RWPE2 (cell line): ENCODE data around the gene VPS4A.
"Not testable (repeated sequence)": the region's sequence is repeated elsewhere in the genome, so short reads cannot be mapped to it uniquely, and the experiment has no call there.

Experiments
- ATAC-seq: fragments of 200-7000 bp; cut with Tn5 transposase; 3 replicates; pipeline ENCODE4 v1.9.1; 2021; ENCODE audit warnings: low read depth
- DNase-seq: peaks from one replicate; pipeline ENCODE4 v3.0.0-alpha.2; 2020; ENCODE audit warnings: low spot score
- H3K27ac ChIP-seq: fragments of 450-650 bp; 2 replicates; pipeline ENCODE4 v1.5.1; 2017; ENCODE audit warnings: mild to moderate bottlenecking; ENCODE audit not compliant: poor library complexity, severe bottlenecking
- H3K27me3 ChIP-seq: fragments of 250-450 bp; sonication (Bioruptor Pico); 2 replicates; pipeline ENCODE4 v1.5.1; 2021; ENCODE audit warnings: mild to moderate bottlenecking, moderate library complexity; ENCODE audit not compliant: insufficient read depth, poor library complexity, severe bottlenecking
- H3K36me3 ChIP-seq: fragments of 250-450 bp; sonication (Bioruptor Pico); 2 replicates; pipeline ENCODE4 v1.5.1; 2020; ENCODE audit warnings: low read depth, mild to moderate bottlenecking, moderate library complexity
- H3K4me1 ChIP-seq: fragments of 250-450 bp; sonication (Bioruptor Pico); 2 replicates; pipeline ENCODE4 v1.5.1; 2021; ENCODE audit warnings: mild to moderate bottlenecking, moderate library complexity; ENCODE audit not compliant: insufficient read depth, poor library complexity, severe bottlenecking
- H3K4me3 ChIP-seq: fragments of 250-450 bp; sonication (Bioruptor Pico); 2 replicates; pipeline ENCODE4 v1.5.1; 2021; ENCODE audit warnings: mild to moderate bottlenecking, moderate library complexity; ENCODE audit not compliant: severe bottlenecking
- H3K9me3 ChIP-seq: fragments of 250-450 bp; sonication (Bioruptor Pico); 2 replicates; pipeline ENCODE4 v1.5.1; 2021; ENCODE audit warnings: mild to moderate bottlenecking, moderate library complexity; ENCODE audit not compliant: severe bottlenecking
- TF ChIP-seq, protein P1 (sequence below): fragments of 450-650 bp; IDR thresholded peaks from one replicate; pipeline ENCODE4 v1.5.1; 2017; ENCODE audit warnings: mild to moderate bottlenecking, moderate library complexity; ENCODE audit not compliant: poor library complexity, severe bottlenecking

Gene VPS4A

GRCh38 chr16:69294051-69294450 lies 17.1 kb upstream of the VPS4A start:
- no peak overlapping the region for H3K4me3 ChIP-seq
- H3K27ac ChIP-seq: no peak overlapping the region
- DNase-seq (no peak), ATAC-seq (no peak; the same call in 2 of the 3 replicates)
- TF ChIP-seq, protein P1, sequence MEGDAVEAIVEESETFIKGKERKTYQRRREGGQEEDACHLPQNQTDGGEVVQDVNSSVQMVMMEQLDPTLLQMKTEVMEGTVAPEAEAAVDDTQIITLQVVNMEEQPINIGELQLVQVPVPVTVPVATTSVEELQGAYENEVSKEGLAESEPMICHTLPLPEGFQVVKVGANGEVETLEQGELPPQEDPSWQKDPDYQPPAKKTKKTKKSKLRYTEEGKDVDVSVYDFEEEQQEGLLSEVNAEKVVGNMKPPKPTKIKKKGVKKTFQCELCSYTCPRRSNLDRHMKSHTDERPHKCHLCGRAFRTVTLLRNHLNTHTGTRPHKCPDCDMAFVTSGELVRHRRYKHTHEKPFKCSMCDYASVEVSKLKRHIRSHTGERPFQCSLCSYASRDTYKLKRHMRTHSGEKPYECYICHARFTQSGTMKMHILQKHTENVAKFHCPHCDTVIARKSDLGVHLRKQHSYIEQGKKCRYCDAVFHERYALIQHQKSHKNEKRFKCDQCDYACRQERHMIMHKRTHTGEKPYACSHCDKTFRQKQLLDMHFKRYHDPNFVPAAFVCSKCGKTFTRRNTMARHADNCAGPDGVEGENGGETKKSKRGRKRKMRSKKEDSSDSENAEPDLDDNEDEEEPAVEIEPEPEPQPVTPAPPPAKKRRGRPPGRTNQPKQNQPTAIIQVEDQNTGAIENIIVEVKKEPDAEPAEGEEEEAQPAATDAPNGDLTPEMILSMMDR: no peak
- no peaks in the 10 kb centered on the region for H3K9me3 ChIP-seq
- H3K36me3 ChIP-seq: no peaks in the 10 kb centered on the region
- no peaks in the 10 kb centered on the region for H3K27me3 ChIP-seq
- H3K4me1 ChIP-seq: no peaks in the 10 kb centered on the region

- H3K27ac ChIP-seq, H3K9me3 ChIP-seq, H3K4me3 ChIP-seq, ATAC-seq, H3K4me1 ChIP-seq, H3K27me3 ChIP-seq, DNase-seq: not testable (repeated sequence)
- H3K36me3 ChIP-seq: peaks cover 10% of the 10 kb centered on the region; the same call in 1 of the 2 replicates
These were observed 14.4 kb upstream of the VPS4A start for GRCh38 chr16:69296771-69297170.

- DNase-seq: no peak
- Histone ChIP-seq H3K4me1 (no peaks in the 10 kb centered on the region), H3K9me3 (no peaks in the 10 kb centered on the region), H3K36me3 (peaks cover 13% of the 10 kb centered on the region; the same call in 1 of the 2 replicates), H3K27ac (no peak overlapping the region), H3K27me3 (no peaks in the 10 kb centered on the region), H3K4me3 (no peak overlapping the region)
- TF ChIP-seq, protein P1: no peak
- ATAC-seq: no peak
These were observed 12.9 kb upstream of the VPS4A start for GRCh38 chr16:69298261-69298660.

GRCh38 chr16:69301187-69301586 lies 10.0 kb upstream of the VPS4A start:
- TF ChIP-seq, protein P1: no peak
- no peak for DNase-seq
- ATAC-seq: no peak
- Histone ChIP-seq H3K27me3 (no peaks in the 10 kb centered on the region), H3K4me1 (no peaks in the 10 kb centered on the region), H3K27ac (no peak overlapping the region), H3K4me3 (no peak overlapping the region), H3K36me3 (peaks cover 22% of the 10 kb centered on the region; the same call in 1 of the 2 replicates), H3K9me3 (no peaks in the 10 kb centered on the region)

- Histone ChIP-seq H3K27me3 (no peaks in the 10 kb centered on the region), H3K4me3 (no peak overlapping the region), H3K27ac (no peak overlapping the region), H3K9me3 (no peaks in the 10 kb centered on the region), H3K36me3 (peaks cover 22% of the 10 kb centered on the region; the same call in 1 of the 2 replicates), H3K4me1 (no peaks in the 10 kb centered on the region)
- DNase-seq (no peak), ATAC-seq (no peak)
- TF ChIP-seq, protein P1: no peak
These were observed 9.3 kb upstream of the VPS4A start for GRCh38 chr16:69301861-69302260.
